NCI-H2196 treated with DMSO at 0.1 percent for 48 hours (cell line): ENCODE measurements around the gene RAI1.

Experiments
- DNase-seq: peaks from one replicate; lab custom pipeline; 2025; ENCODE audit not compliant: unreplicated experiment; lab: John Stamatoyannopoulos, UW

RAI1 gene

DNA sequence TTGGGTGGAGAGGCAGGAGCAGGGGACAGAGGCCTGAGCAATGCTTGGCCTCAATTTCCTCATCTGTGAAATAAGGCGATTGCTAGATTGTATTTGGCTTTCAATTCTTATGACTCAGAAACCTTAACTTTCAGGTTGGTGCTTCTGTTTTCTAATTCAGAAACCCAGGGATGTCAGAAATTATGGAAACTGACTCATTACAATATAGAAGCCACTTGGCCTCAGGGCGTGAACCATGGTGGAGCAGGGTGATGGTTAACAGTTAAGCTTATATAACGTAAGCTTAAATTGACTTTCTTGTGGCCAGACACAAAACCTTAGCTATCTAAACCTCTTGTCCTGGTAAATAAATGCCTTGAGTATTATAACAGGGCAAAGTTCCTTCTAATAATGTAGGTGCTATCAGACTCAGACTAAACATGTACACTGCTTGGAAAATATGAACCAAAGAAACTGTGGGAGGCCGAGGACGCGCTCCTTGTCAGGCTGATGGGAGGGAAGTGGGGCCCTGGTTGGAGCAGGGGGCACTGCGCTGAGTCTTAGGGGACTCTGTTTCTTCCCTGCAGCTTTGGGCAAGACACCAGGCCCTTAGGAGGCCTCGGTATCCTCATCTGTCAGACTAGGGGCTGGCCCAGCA, 172.7 kb downstream of the RAI1 start:
- DNase-seq: no peak

DNA sequence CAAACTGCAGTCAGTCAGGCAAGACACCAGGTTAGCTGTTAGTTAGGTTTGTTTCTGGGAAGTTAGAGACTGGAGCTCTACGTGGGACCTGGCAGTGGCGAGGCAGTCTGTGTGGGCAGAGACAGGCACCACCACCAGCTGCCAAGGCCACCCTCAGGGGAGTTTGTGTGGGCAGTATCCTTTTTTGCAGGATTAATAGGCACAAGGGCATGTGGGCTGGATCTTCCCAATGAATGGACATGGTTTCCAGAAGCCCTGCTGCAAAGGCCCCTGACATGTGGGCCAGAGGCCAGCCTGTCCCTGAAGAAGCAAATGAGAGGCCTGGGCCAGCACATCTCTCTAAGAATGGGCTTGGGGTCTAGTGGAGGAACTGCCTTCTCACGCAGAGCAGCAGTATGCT, 174.7 kb downstream of the RAI1 start:
- DNase-seq: no peak

DNA sequence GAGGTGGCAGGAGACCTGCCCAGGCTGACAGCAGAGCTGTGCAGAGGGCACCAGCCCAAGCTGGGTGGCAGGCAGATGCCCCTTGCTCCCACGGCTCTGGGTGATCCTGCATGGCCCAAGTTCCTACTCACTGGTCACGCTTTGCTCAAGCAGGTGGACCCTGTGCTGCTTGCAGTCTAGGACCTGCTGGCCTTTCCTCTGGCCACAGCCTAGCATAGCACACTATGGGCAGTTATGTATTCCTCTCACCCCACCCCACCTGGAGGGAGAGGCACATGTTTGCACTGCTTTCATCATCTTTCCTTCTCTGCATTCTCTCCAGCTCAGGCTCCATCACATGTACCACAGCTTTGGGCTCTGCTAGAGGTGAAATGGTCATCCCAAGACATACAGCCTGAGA, 175.1 kb downstream of the RAI1 start:
- DNase-seq: no peak

DNA sequence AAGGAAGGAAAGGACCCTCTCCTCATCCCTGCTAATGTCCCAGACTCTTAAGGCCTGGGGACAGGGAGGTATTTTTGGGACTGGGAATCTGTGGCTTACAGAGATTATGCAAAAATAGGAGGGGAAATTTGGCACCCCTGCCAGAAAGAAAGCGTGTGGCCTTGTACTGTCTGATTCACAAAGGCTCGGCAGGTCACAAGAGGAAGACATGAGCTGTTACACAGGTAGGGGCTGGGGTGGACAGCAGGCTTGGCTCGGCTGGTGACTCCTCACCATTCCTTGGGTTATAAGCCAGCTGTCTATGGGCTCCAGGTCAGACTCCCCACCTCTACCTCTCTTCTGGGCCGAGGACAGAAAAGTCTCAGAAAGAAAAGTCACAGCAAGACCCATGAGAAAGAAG, 176.2 kb downstream of the RAI1 start:
- no peak for DNase-seq

DNA sequence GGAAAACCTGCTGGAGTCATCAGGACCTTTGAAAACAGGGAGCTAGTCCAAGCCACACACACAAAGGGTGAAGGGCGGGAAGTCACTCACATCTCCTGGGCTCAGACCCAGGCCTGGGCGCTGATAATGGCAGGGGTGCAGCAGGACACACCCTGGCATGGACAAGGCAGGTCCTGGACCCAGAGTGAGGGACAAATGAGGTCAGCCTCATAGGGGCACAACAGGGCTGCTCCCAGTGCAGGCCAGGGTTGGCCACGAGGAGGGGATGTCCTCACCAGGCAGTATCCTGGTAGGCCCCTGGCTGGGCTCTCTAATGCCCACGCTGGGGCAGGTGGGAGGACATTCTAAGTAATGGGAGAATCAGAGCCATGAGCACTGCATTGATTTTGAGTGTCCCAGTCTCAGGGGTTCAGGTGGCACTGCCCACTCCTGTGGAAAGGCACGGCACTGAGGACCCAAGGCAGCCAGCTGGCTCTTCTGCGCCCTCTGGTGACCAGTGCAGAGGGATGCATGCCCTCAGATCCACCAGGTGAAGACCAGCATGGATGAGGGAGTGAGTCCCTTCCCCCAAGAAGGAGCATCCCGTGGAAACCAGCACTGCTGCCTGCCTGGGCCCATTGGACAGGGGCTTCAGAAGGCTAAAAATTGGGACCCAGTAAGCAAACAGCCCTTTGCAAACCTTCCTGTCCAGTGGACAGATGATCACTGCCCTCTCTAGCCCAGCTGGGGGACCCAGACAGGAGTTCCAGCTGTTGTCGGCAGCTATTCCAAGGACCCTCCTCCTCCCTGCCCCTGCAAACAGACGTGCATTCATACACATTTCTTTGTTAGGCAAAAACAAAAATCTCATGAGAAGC, 178.9 kb downstream of the RAI1 start:
- DNase-seq: peak; percentile 5

DNA sequence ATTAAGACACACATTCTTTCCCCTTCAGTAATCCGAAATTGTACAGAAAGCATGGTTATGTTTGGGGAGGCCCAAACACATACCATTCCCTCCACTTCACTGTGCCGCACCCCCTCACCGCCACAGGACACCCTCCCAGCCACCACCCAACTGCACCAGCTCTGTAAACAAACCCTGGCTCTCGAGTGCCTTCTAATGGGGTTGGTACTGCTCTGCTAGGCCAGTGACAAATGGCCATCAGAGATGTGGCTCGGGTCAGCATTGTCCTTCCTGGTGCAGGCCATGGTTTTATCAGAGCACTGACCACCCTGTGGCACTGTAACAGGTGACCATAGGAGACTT, 179.5 kb downstream of the RAI1 start:
- DNase-seq: no peak
